Activated B cell treated with CpG ODN at 0.5 μM for 24 hours (primary cell): Measurements from ENCODE around the gene DEFB114. TPM values are rescaled to one million over a fixed set of nuclear protein-coding genes. Genes with fewer than 3 reads are reported as not detected.
"Not testable (repeated sequence)": the region's sequence is repeated elsewhere in the genome, so short reads cannot be mapped to it uniquely, and the experiment has no call there.

ENCODE experiments used
- ATAC-seq: fragments of 200-7000 bp; cut with Tn5 transposase; one replicate; pipeline ENCODE4 v1.10.0; 2021; ENCODE audit warnings: low read depth, mild to moderate bottlenecking, moderate library complexity
- CTCF ChIA-PET: fragments of 350-600 bp; sonication (Branson Sonifier 250); formaldehyde crosslinking; loops from one replicate; lab custom pipeline; 2021; ENCODE audit warnings: antibody characterized with exemption; lab: Charles Lee
- POLR2A ChIA-PET: fragments of 350-600 bp; sonication (Branson Sonifier 250); formaldehyde crosslinking; loops from one replicate; lab custom pipeline; 2021; ENCODE audit warnings: antibody characterized with exemption; lab: Charles Lee
- DNase-seq: peaks from one replicate; pipeline ENCODE4 v3.0.0; 2022
- H3K27ac Mint-ChIP-seq: one replicate; pipeline ENCODE4 v1.8.0; 2020; ENCODE audit warnings: mixed read lengths
- H3K27me3 Mint-ChIP-seq: one replicate; pipeline ENCODE4 v1.8.0; 2021; ENCODE audit warnings: mixed read lengths
- H3K36me3 Mint-ChIP-seq: one replicate; pipeline ENCODE4 v1.8.0; 2021; ENCODE audit warnings: low read depth, mixed read lengths
- H3K4me1 Mint-ChIP-seq: one replicate; pipeline ENCODE4 v1.8.0; 2021; ENCODE audit warnings: mixed read lengths
- H3K4me3 Mint-ChIP-seq: one replicate; pipeline ENCODE4 v1.8.0; 2020; ENCODE audit warnings: mild to moderate bottlenecking, mixed read lengths
- H3K9me3 Mint-ChIP-seq: one replicate; pipeline ENCODE4 v1.8.0; 2020; ENCODE audit warnings: mixed read lengths
- intact Hi-C: fragments of 100-400 bp; cut with micrococcal nuclease; formaldehyde crosslinking; loops from one replicate; pipeline ENCODE4 v1.15.1; 2024
- total RNA-seq: library from RNA; stranded (reverse); gene quantifications from 2 replicates; pipeline ENCODE4 v1.2.3, GENCODE V29; 2022
- TF ChIP-seq, protein P1 (sequence below): fragments of 200-600 bp; IDR thresholded peaks from one replicate; pipeline ENCODE4 v1.8.0; 2022; ENCODE audit warnings: antibody characterized with exemption, mild to moderate bottlenecking

DEFB114 gene
- total RNA-seq, 1 donor from 2014 or later: not detected

DNA sequence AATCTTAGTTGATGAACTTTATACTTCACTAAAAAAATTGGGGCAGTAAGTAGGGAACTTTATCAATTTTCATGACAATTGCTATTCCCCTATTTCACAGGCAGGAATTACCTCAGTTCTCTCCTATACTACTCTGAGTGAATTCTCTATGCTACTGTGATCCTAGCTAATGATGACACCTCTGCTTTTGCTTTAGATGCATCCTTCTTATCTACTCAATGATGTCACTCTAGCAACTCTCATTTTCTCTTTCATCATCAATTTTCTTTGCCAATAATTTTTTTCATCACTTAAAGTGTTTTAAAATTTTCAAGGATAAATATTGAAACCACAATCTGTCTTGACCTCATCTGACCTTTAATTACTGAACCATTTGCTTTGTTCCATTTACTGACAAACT is 8.1 kb downstream of the DEFB114 start:
- peaks cover 5% of the 10 kb centered on the region for H3K9me3 Mint-ChIP-seq
- TF ChIP-seq, protein P1, sequence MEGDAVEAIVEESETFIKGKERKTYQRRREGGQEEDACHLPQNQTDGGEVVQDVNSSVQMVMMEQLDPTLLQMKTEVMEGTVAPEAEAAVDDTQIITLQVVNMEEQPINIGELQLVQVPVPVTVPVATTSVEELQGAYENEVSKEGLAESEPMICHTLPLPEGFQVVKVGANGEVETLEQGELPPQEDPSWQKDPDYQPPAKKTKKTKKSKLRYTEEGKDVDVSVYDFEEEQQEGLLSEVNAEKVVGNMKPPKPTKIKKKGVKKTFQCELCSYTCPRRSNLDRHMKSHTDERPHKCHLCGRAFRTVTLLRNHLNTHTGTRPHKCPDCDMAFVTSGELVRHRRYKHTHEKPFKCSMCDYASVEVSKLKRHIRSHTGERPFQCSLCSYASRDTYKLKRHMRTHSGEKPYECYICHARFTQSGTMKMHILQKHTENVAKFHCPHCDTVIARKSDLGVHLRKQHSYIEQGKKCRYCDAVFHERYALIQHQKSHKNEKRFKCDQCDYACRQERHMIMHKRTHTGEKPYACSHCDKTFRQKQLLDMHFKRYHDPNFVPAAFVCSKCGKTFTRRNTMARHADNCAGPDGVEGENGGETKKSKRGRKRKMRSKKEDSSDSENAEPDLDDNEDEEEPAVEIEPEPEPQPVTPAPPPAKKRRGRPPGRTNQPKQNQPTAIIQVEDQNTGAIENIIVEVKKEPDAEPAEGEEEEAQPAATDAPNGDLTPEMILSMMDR: no peak
- H3K36me3 Mint-ChIP-seq: no peaks in the 10 kb centered on the region
- ATAC-seq: no peak
- no peaks in the 10 kb centered on the region for H3K4me1 Mint-ChIP-seq
- no peak overlapping the region for H3K4me3 Mint-ChIP-seq
- no peak overlapping the region for H3K27ac Mint-ChIP-seq
- CTCF ChIA-PET: no interaction called here
- POLR2A ChIA-PET: no interaction called here
- no peaks in the 10 kb centered on the region for H3K27me3 Mint-ChIP-seq
- no peak for DNase-seq
- intact Hi-C loops: no loop called here

DNA sequence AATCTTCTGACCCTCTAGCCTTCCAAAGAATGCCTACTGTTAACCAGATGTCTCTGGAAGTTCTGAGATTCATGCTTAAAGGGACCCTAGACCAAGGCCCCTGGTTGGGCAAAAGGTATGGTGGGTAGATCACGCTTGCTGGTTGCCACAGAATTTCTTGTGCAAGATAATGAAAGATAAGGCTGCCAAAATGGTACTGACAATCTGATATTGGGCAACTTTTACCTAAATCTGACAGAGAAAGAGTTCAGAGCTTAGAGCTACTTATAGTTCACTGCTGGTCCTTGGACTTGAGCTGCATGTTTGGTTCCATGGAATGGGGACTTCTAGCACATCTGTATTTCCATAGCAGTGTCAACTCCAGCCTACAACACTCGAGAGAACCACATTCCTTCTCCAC is 12.0 kb downstream of the DEFB114 start:
- Mint-ChIP-seq H3K36me3 (no peaks in the 10 kb centered on the region), H3K27ac (no peak overlapping the region), H3K27me3 (no peaks in the 10 kb centered on the region), H3K4me3 (no peak overlapping the region), H3K4me1 (no peaks in the 10 kb centered on the region), H3K9me3 (peaks cover 6% of the 10 kb centered on the region)
- TF ChIP-seq, protein P1: no peak
- POLR2A ChIA-PET: no interaction called here
- CTCF ChIA-PET: no interaction called here
- ATAC-seq: no peak
- no peak for DNase-seq
- intact Hi-C loops: no loop called here

DNA sequence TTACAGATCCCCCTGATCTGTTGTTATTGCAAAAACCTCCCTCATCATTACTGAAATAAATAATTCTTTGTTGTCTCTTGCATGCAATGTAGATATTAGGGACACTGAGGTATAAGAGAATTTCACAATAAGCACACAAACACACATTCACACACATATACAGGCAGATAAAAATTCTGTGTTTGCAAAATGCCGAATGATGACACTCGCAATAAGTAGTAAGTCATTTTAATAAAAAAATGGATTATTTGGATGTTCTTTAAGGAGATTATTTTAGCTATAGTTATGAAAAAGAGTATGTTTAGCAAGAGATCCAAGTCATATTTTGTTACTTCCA is 13.6 kb downstream of the DEFB114 start:
- no peak overlapping the region for H3K27ac Mint-ChIP-seq
- ChIA-PET POLR2A (no interaction called here), CTCF (no interaction called here)
- H3K4me1 Mint-ChIP-seq: no peaks in the 10 kb centered on the region
- intact Hi-C loops: no loop called here
- no peak for DNase-seq
- TF ChIP-seq, protein P1: no peak
- H3K36me3 Mint-ChIP-seq: no peaks in the 10 kb centered on the region
- no peaks in the 10 kb centered on the region for H3K27me3 Mint-ChIP-seq
- H3K9me3 Mint-ChIP-seq: peaks cover 3% of the 10 kb centered on the region
- ATAC-seq: no peak
- H3K4me3 Mint-ChIP-seq: no peak overlapping the region

DNA sequence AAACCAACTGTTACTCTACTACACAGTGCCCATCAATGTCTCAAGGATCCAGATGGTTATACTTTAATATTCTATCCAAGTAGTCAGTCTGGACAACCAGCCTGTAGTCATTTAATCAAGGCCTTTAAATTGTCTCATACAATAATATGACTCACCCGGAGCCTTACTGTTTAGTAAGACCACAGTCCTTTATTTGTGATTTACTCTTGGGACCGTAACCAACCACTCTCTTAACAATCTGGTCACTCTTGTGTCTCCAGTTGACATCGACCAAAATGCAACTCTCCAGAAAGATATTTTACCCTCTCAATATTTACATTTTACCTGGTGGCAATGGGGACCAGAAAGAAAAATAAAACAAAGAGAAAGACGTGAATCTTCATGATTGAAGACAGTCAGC is 14.9 kb downstream of the DEFB114 start:
- Mint-ChIP-seq H3K36me3 (no peaks in the 10 kb centered on the region), H3K9me3 (peaks cover 3% of the 10 kb centered on the region), H3K4me3 (no peak overlapping the region), H3K4me1 (no peaks in the 10 kb centered on the region), H3K27me3 (no peaks in the 10 kb centered on the region), H3K27ac (no peak overlapping the region)
- intact Hi-C loops: no loop called here
- TF ChIP-seq, protein P1: no peak
- no peak for ATAC-seq
- no peak for DNase-seq
- ChIA-PET POLR2A (no interaction called here), CTCF (no interaction called here)

DNA sequence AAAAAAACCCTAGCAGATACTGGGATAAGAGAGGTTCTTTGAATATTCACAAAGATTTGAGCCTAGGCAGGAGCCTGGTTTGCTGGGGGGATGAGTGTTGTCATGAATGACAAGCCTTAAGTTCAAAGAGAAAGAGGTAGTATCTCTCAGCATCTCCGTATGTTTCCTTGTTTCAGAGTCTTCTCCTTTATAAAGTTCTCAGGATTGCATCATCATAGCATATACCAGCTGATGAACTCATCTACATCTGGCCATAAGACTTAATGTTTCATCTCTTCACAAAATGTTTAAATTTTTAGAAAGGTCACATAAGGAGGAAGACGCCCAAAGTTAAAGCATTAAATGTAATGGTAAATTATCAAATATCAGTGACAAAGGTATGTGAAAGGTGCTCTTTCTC is 17.1 kb downstream of the DEFB114 start:
- H3K4me3 Mint-ChIP-seq: no peak overlapping the region
- TF ChIP-seq, protein P1: no peak
- H3K9me3 Mint-ChIP-seq: peaks cover 3% of the 10 kb centered on the region
- intact Hi-C loops: no loop called here
- DNase-seq: no peak
- H3K36me3 Mint-ChIP-seq: no peaks in the 10 kb centered on the region
- H3K27ac Mint-ChIP-seq: no peak overlapping the region
- ChIA-PET POLR2A (no interaction called here), CTCF (no interaction called here)
- H3K4me1 Mint-ChIP-seq: no peaks in the 10 kb centered on the region
- no peak for ATAC-seq
- H3K27me3 Mint-ChIP-seq: no peaks in the 10 kb centered on the region

DNA sequence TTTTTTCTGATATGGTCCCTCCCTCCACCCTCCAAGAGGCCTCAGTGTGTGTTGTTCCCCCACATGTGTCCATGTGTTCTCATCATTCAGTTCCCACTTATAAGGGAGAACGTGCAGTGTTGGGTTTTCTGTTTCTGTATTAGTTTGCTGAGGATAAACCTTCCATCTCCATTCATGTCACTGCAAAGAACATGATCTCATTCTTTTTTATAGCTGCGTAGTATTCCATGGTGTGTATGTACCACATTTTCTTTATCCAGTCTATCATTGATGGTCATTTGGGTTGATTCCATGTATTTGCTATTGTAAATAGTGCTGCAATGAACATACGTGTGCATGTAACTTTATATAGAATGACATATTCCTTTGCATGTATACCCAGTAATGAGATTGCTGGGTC is 19.9 kb downstream of the DEFB114 start:
- H3K27ac Mint-ChIP-seq, H3K27me3 Mint-ChIP-seq, H3K9me3 Mint-ChIP-seq, POLR2A ChIA-PET, DNase-seq, H3K4me3 Mint-ChIP-seq, intact Hi-C loops, ATAC-seq, H3K4me1 Mint-ChIP-seq, H3K36me3 Mint-ChIP-seq, CTCF ChIA-PET: not testable (repeated sequence)
